SK-N-SH (cell line): ENCODE measurements around the gene ADM. TPM values are rescaled to one million over a fixed set of nuclear protein-coding genes. Genes with fewer than 3 reads are reported as not detected.
A peak's percentile ranks its signal among the peaks of the same experiment; 100 is the strongest.

ENCODE experiments used
- CTCF ChIA-PET: fragments of 300-600, 350-600 bp; formaldehyde crosslinking; extraction: SDS; loops from one replicate; lab custom pipeline; 2021; lab: Yijun Ruan, JAX
- POLR2A ChIA-PET: fragments of 350-600 bp; sonication (Branson Sonifier 250); formaldehyde crosslinking; extraction: SDS; loops from one replicate; lab custom pipeline; 2020; ENCODE audit warnings: antibody characterized with exemption, inconsistent platforms; lab: Yijun Ruan, JAX
- DNase-seq: peaks from one replicate; pipeline ENCODE4 v3.0.0; 2012
- H2AFZ ChIP-seq: fragments of 200-600 bp; sonication (generic); 2 replicates; pipeline ENCODE4 v1.8.1; 2016; ENCODE audit warnings: antibody characterized with exemption, mild to moderate bottlenecking, low read depth
- H3F3A ChIP-seq: fragments of 200-600 bp; sonication (generic); replicated peaks from 2 replicates; pipeline ENCODE3; 2016; ENCODE audit warnings: antibody characterized with exemption, mild to moderate bottlenecking; ENCODE audit not compliant: insufficient read depth
- H3K27ac ChIP-seq, 2 experiments: fragments of 200-500 bp in 1 of 2; fragments of 200-600 bp in 1 of 2; sonication (Bioruptor generic) in 1 of 2; sonication (generic), shearing (Covaris generic) in 1 of 2; 2 replicates each; pipeline versions ENCODE4 v1.5.1 to v1.6.1; 2014 to 2016; ENCODE audit warnings: low read depth in 2 of 2, inconsistent platforms in 1 of 2, low read length in 1 of 2, mild to moderate bottlenecking in 1 of 2, mixed read lengths in 1 of 2
- H3K27me3 ChIP-seq: fragments of 200-600 bp; sonication (generic), shearing (Covaris generic); 2 replicates; pipeline ENCODE4 v1.6.1; 2016; ENCODE audit warnings: mixed run types; ENCODE audit not compliant: insufficient read depth
- H3K36me3 ChIP-seq, 2 experiments: fragments of 200-500 bp in 1 of 2; fragments of 200-600 bp in 1 of 2; sonication (Bioruptor generic) in 1 of 2; sonication (generic) in 1 of 2; replicated peaks in 1 of 2; 2 replicates each; pipeline versions ENCODE3 to v1.5.1; 2014 to 2016; ENCODE audit warnings: low read length in 1 of 2, mild to moderate bottlenecking in 1 of 2; ENCODE audit not compliant: insufficient read depth in 2 of 2, control insufficient read depth in 1 of 2
- H3K4me1 ChIP-seq, 2 experiments: fragments of 200-500 bp in 1 of 2; fragments of 200-600 bp in 1 of 2; sonication (Bioruptor generic) in 1 of 2; sonication (generic), shearing (Covaris generic) in 1 of 2; 2 replicates each; pipeline versions ENCODE4 v1.5.1 to v1.6.1; 2014 to 2016; ENCODE audit warnings: low read depth in 1 of 2, low read length in 1 of 2, mixed run types in 1 of 2; ENCODE audit not compliant: insufficient read depth in 2 of 2, control insufficient read depth in 1 of 2
- H3K4me2 ChIP-seq: fragments of 200-600 bp; sonication (generic), shearing (Covaris generic); 2 replicates; pipeline ENCODE4 v1.6.1; 2017; ENCODE audit warnings: mixed run types
- H3K4me3 ChIP-seq, 2 experiments: fragments of 200-500 bp in 1 of 2; fragments of 200-600 bp in 1 of 2; sonication (Bioruptor generic) in 1 of 2; sonication (generic), shearing (Covaris generic) in 1 of 2; 2 replicates each; pipeline versions ENCODE4 v1.5.1 to v1.8.1; 2014 to 2016; ENCODE audit warnings: low read depth in 2 of 2, inconsistent platforms in 1 of 2, low read length in 1 of 2, mild to moderate bottlenecking in 1 of 2, mixed read lengths in 1 of 2, moderate library complexity in 1 of 2
- H3K79me2 ChIP-seq: fragments of 200-600 bp; sonication (generic); 2 replicates; pipeline ENCODE4 v1.8.1; 2017; ENCODE audit warnings: mild to moderate bottlenecking; ENCODE audit not compliant: insufficient read depth
- H3K9ac ChIP-seq: fragments of 200-600 bp; sonication (generic); 2 replicates; pipeline ENCODE4 v1.6.1; 2017; ENCODE audit warnings: mixed run types
- H3K9me2 ChIP-seq: fragments of 200-600 bp; sonication (generic); 2 replicates; pipeline ENCODE4 v1.6.1; 2017; ENCODE audit warnings: mixed run types
- H3K9me3 ChIP-seq: fragments of 200-600 bp; sonication (generic); 2 replicates; pipeline ENCODE4 v1.6.1; 2017; ENCODE audit warnings: mixed run types, mild to moderate bottlenecking, moderate library complexity
- H4K20me1 ChIP-seq: fragments of 200-600 bp; sonication (generic); 2 replicates; pipeline ENCODE4 v1.6.1; 2017; ENCODE audit warnings: mild to moderate bottlenecking, mixed run types; ENCODE audit not compliant: insufficient read depth
- CTCF ChIP-seq: fragments of 200-600 bp; sonication (generic); IDR thresholded peaks from 2 replicates; pipeline ENCODE4 v1.6.1; 2017; ENCODE audit warnings: antibody characterized with exemption, mild to moderate bottlenecking, moderate library complexity
- ELF1 ChIP-seq: IDR thresholded peaks from 2 replicates; pipeline ENCODE4 v1.4.0; 2012
- EP300 ChIP-seq, 2 experiments: IDR thresholded peaks; 2 replicates each; pipeline versions ENCODE4 v1.4.0 to v1.6.1; 2012; ENCODE audit warnings: borderline replicate concordance in 1 of 2, low read depth in 1 of 2, low read length in 1 of 2
- FOSL2 ChIP-seq: IDR thresholded peaks from 2 replicates; pipeline ENCODE4 v1.4.0; 2012; ENCODE audit warnings: low read depth, mild to moderate bottlenecking, moderate library complexity, borderline replicate concordance
- FOXM1 ChIP-seq: IDR thresholded peaks from 2 replicates; pipeline ENCODE4 v1.4.0; 2012; ENCODE audit warnings: low read depth, mild to moderate bottlenecking
- GABPA ChIP-seq: IDR thresholded peaks from 2 replicates; pipeline ENCODE4 v1.4.0; 2012; ENCODE audit warnings: low read depth, mild to moderate bottlenecking
- JUND ChIP-seq: IDR thresholded peaks from 2 replicates; pipeline ENCODE4 v1.4.0; 2012
- MEF2A ChIP-seq: IDR thresholded peaks from 2 replicates; pipeline ENCODE4 v1.4.0; 2012; ENCODE audit warnings: low read depth, borderline replicate concordance
- MXI1 ChIP-seq: IDR thresholded peaks from 2 replicates; pipeline ENCODE4 v1.6.1; 2012; ENCODE audit warnings: mild to moderate bottlenecking, low read depth, low read length, improper control_type of control experiment
- NFIC ChIP-seq: IDR thresholded peaks from 2 replicates; pipeline ENCODE4 v1.4.0; 2012; ENCODE audit warnings: borderline replicate concordance
- NRF1 ChIP-seq: IDR thresholded peaks from 2 replicates; pipeline ENCODE4 v1.6.1; 2012; ENCODE audit warnings: low read depth, mild to moderate bottlenecking, low read length
- PBX3 ChIP-seq: IDR thresholded peaks from 2 replicates; pipeline ENCODE4; 2012
- POLR2AphosphoS5 ChIP-seq: IDR thresholded peaks from 2 replicates; pipeline ENCODE4 v1.6.1; 2012; ENCODE audit warnings: low read depth, low read length
- REST ChIP-seq: IDR thresholded peaks from 2 replicates; pipeline ENCODE4 v1.6.1; 2012; ENCODE audit warnings: mild to moderate bottlenecking, low read depth, low read length, moderate library complexity
- RFX5 ChIP-seq: IDR thresholded peaks from 2 replicates; pipeline ENCODE4 v1.6.1; 2012; ENCODE audit warnings: mild to moderate bottlenecking, improper control_type of control experiment, low read length
- RXRA ChIP-seq: IDR thresholded peaks from 2 replicates; pipeline ENCODE4 v1.4.0; 2012; ENCODE audit warnings: low read depth, mild to moderate bottlenecking, borderline replicate concordance
- SIN3A ChIP-seq: IDR thresholded peaks from 2 replicates; pipeline ENCODE4 v1.6.1; 2012; ENCODE audit warnings: low read depth, mild to moderate bottlenecking, low read length, moderate library complexity, borderline replicate concordance
- SMC3 ChIP-seq: IDR thresholded peaks from 2 replicates; pipeline ENCODE4 v1.6.1; 2012; ENCODE audit warnings: low read depth, low read length, improper control_type of control experiment
- TAF1 ChIP-seq: IDR thresholded peaks from 2 replicates; pipeline ENCODE4 v1.6.1; 2012; ENCODE audit warnings: low read depth, mild to moderate bottlenecking, low read length, moderate library complexity, borderline replicate concordance
- TCF12 ChIP-seq: IDR thresholded peaks from 2 replicates; pipeline ENCODE4 v1.4.0; 2012
- TEAD4 ChIP-seq: IDR thresholded peaks from 2 replicates; pipeline ENCODE4 v1.4.0; 2012; ENCODE audit warnings: mild to moderate bottlenecking, borderline replicate concordance; ENCODE audit not compliant: insufficient read depth
- USF2 ChIP-seq: fragments of 150-350 bp; IDR thresholded peaks from 2 replicates; pipeline ENCODE4 v1.6.1; 2017; ENCODE audit warnings: antibody characterized with exemption, low read length, low read depth, borderline replicate concordance
- ZBTB33 ChIP-seq: IDR thresholded peaks from 2 replicates; pipeline ENCODE4 v1.4.0; 2012; ENCODE audit warnings: low read depth, borderline replicate concordance
- WGBS: methylation state at CpG from one replicate; pipeline ENCODE4 v1.1.6; 2017; ENCODE audit warnings: low lambda C conversion rate; 5-methylcytosine and 5-hydroxymethylcytosine counted together
- polyA plus RNA-seq, 3 experiments: library from polyadenylated mRNA; depleted of rRNA; stranded (reverse); fragments of >200 nt; gene quantifications; 2 replicates each; pipeline ENCODE4 v1.2.3, GENCODE V29; 2012

Gene ADM
- polyA plus RNA-seq, 1 of the 3 experiments (the other 2 are of a cell fraction), result 50.6 TPM

- H3K4me3 ChIP-seq, result no peak overlapping the region
- H4K20me1 ChIP-seq, result no peaks in the 10 kb centered on the region
- H3K4me1 ChIP-seq, result peaks cover 4 to 37% of the 10 kb centered on the region in 2 experiments
- peaks cover 43% of the 10 kb centered on the region for H3F3A ChIP-seq
- H3K4me2 ChIP-seq, result no peak overlapping the region
- no peaks in the 10 kb centered on the region for H3K79me2 ChIP-seq
- no peaks in the 10 kb centered on the region for H3K36me3 ChIP-seq
- DNase-seq, result no peak
- TF ChIP-seq SIN3A (no peak), NFIC (peak; percentile 58; the same call in 1 of the 2 replicates), EP300 (IDR thresholded peaks at IDR 0.05; ENCODE audit: borderline replicate concordance in 1 of 2, low read depth in 1 of 2, low read length in 1 of 2) (peak; percentile 21 to 57; a peak in 1 of 4 replicates), RFX5 (no peak), REST (no peak), TCF12 (peak; percentile 57), CTCF (no peak), MXI1 (no peak), FOSL2 (peak; percentile 71; the same call in 1 of the 2 replicates), PBX3 (peak; percentile 36), FOXM1 (0 out of 2 replicates have a peak, but pooled peaks have one; percentile 44), MEF2A (no peak), NRF1 (no peak), JUND (peak; percentile 66), TAF1 (no peak), RXRA (peak; percentile 21; the same call in 1 of the 2 replicates), ZBTB33 (no peak), SMC3 (no peak), USF2 (no peak), TEAD4 (0 out of 2 replicates have a peak, but pooled peaks have one; percentile 26), ELF1 (no peak), GABPA (no peak), POLR2AphosphoS5 (no peak; the same call in 1 of the 2 replicates)
- H3K27me3 ChIP-seq, result no peaks in the 10 kb centered on the region
- no peak overlapping the region for H3K9ac ChIP-seq
- ChIA-PET POLR2A (no interaction called here), CTCF (no interaction called here)
- H3K9me3 ChIP-seq, result no peaks in the 10 kb centered on the region
- 12% methylated on average over 2 of the region's 2 CpGs for WGBS
- no peaks in the 10 kb centered on the region for H3K9me2 ChIP-seq
- H3K27ac ChIP-seq, result peak overlapping the region in 1 of 2 experiments; percentile 75; a peak in 2 of 4 replicates
- no peak overlapping the region for H2AFZ ChIP-seq
Observed at GRCh38 chr11:10329935-10330334, 25.1 kb downstream of the ADM start.
